GM21825 (cell line): Measurements from ENCODE around the gene NLRP6.
A peak's percentile ranks its signal among the peaks of the same experiment; 100 is the strongest.
"Not testable (repeated sequence)": the region's sequence is repeated elsewhere in the genome, so short reads cannot be mapped to it uniquely, and the experiment has no call there.

Experiments
- ATAC-seq: cut with Tn5 transposase; IDR thresholded peaks from one replicate; pipeline ENCODE4 v1.9.1; 2021; ENCODE audit warnings: mild to moderate bottlenecking, moderate library complexity; ENCODE audit not compliant: unreplicated experiment

Gene NLRP6

DNA sequence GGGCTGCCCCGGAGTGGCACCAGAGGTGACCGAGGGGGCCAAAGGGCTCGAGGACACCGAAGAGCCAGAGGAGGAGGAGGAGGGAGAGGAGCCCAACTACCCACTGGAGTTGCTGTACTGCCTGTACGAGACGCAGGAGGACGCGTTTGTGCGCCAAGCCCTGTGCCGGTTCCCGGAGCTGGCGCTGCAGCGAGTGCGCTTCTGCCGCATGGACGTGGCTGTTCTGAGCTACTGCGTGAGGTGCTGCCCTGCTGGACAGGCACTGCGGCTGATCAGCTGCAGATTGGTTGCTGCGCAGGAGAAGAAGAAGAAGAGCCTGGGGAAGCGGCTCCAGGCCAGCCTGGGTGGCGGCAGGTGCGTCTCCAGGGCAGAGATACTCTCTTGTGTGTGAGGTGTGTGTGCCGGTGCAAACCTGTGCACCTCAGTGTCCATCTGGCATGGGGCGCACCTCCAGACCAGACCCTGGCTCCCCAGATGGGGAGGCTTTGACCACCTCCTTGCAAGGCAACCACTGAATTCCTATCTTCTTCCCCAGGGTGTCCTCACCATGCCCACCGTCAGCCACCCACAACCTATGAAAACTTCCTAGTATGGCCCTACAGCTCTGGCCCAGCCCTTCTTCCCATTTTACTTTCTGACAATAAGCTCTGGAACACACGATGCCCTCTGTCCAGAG, 3.4 kb downstream of the NLRP6 start:
- ATAC-seq = no peak

DNA sequence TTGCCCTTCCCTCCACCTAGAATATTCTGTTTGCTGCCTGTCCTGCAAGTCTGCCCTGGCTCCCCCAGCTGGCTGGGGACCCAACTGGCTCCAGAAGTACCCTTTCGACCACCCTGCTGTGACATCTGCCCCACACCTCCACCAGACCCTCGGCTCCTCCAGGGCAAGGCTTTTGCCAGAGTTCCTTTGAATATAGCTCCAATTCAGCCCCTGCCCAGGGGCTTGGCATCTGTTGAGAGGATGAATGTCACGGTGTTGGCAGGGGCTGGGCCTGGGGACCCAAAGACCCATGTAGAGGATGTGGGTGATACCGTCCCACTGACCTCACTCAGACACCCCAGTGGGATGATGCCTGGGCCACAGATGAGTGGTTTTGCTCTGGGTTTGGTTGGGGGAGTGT, 4.0 kb downstream of the NLRP6 start:
- ATAC-seq = no peak

DNA sequence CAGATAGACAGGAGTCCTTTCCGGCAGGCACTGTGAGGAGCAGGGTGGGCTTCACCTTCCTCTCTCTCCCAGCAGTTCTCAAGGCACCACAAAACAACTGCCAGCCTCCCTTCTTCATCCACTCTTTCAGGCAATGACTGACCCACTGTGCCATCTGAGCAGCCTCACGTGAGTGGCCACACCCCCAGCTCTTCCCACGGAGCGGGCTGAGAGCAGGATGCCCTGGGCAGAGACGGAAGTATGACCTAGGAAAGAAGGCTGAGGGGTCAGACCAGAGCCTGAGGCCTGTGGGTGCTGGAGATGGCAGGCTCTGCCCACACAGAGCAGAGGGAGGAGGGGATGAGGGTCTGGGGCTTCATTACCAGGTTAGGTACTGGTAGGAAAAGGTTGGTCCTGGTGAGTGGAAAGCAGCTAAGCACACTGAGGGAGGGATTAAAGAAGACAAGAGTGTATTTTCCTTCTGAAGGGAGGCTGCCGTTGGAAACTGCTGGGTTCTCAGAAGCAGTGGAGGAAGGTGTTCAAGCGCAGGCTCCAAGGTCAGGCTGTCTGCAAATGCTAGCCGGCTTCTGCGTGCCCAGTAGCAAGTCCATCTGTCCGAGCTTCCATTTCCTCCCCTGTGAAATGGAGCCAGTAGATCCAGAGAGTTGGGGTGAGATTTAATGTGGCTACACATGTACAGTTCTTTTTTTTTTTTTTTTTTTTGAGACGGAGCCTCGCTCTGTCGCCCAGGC, 4.6 kb downstream of the NLRP6 start:
- no peak for ATAC-seq

DNA sequence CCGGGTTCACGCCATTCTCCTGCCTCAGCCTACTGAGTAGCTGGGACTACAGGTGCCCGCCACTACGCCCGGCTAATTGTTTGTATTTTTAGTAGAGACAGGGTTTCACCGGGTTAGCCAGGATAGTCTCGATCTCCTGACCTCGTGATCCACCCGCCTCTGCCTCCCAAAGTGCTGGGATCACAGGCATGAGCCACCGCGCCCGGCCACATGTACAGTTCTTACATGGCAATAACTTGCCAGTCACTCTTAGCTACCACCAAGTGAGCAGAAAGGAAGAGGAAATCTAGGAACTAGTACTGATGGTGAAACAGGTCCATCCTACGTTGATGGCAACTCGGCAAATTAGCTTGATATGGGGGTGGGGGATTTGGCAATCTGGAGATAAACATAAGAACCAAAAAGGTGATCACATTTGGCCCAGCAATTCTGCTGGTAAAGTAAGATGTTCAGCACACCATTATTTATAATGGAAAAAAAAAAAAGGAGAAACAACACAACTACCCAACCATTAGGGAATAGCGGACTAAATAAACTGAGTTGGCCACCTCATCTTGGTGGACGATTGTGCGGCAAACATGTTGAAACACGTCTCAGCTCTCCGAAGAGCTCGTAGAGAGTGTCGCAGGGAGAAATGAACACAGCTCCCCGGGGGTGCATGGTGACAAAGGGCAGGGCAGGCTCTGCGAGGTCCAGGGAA, 5.3 kb downstream of the NLRP6 start:
- no peak for ATAC-seq

DNA sequence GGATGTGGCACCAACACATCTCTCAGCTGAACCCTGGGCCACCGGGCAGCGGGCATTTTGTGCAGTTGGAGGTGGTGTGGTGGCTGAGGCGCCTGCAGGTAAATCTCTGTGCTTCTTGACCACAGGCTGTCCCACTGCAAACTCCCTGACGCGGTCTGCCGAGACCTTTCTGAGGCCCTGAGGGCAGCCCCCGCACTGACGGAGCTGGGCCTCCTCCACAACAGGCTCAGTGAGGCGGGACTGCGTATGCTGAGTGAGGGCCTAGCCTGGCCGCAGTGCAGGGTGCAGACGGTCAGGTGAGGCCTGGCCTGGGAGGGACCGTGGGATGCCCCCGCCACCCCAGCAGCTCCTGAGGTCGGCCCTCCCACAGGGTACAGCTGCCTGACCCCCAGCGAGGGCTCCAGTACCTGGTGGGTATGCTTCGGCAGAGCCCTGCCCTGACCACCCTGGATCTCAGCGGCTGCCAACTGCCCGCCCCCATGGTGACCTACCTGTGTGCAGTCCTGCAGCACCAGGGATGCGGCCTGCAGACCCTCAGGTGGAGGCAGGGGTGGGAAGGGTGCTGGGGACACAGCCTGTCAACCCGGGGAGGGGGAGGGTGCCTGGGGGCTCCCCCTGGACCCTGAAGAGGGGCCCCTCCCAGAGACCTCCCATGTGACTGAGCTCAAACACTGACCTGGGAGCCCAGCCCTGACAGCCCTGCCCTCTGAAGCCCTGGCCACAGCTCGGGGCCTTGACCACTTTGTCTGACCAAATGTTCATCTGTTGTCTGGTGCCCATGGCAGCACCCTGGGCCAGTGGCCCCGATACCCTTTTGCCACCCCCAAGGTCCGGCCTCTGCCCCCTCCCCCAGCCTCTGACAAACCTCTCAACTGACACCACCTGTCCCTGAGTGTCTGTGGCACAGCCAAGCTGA, 6.2 kb downstream of the NLRP6 start:
- no peak for ATAC-seq

DNA sequence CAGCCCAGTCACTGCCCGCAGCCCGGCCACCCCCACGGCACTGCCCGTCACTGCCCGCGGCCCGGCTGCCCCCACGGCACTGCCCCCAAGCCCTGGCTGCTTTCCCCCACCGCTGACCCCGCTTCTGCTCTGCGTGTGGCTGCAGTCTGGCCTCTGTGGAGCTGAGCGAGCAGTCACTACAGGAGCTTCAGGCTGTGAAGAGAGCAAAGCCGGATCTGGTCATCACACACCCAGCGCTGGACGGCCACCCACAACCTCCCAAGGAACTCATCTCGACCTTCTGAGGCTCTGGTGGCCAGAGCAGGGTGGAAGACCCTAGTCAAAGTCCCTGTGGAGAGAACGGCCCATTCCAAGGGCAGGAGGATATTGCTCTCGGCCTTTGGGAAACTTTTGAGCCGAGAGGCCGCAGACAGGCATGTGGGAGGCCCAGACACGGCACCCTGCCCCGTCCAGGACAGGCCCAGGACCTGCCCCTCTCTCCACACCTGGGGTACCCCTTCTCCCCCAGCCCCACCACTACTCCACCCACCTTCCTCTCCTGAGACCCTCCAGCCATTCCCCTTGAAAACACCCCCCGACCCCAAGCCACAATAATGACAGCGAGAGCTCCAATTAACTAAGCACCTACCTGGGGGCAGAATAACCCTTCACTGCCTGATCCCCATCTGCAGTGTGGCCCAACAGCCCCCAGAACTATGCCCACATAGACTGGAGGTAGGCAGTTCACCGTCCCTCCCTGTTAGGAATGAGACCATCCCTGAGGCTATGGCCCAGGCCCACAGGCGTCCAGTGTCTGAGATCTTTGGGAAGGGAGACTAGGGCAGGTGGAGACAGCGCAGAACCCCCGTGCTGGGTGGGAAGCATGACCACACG, 7.0 kb downstream of the NLRP6 start:
- no peak for ATAC-seq

DNA sequence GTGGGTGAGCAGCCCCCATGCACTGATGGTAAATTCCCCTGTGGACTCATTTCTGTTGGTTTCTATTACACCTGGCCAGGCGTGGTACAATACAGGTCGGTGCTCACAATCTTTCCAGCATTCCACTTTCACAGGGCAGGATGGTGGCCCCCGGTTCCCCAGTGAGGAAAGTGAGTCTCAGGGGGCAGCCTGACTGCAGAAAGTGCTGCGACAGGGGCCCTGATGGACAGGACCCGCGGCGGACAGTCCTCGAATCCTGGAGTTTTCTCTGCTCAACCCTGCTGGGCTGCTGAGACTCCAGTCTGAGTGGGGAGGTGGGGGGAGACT, 7.7 kb downstream of the NLRP6 start:
- no peak for ATAC-seq

DNA sequence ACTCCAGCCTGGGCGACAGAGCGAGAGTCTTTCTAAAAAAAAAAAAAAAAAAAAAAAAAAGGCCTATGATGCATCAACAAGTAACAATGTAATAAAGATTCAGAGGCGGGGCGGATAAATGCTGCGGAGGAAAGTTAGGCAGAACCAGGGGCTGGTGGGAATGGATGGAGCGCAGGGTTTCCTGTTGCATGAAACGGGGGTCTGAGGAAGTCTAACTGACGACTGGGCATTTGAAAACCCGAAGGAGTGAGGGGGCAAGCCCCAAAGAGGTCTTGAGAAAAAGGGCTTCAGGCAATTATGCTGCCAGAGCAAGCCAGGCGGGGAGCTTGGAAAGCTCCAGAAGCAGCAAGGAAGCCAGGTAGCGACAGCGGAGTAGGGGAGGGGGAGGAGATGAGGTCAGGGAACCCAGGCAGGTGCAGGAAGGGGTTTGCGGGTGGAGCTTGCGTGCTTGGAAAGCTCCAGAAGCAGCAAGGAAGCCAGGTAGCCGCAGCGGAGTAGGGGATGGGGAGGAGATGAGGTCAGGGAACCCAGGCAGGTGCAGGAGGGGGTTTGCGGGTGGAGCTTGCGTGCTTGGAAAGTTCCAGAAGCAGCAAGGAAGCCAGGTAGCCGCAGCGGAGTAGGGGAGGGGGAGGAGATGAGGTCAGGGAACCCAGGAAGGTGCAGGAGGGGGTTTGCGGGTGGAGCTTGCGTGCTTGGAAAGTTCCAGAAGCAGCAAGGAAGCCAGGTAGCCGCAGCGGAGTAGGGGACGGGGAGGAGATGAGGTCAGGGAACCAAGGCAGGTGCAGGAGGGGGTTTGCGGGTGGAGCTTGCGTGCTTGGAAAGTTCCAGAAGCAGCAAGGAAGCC, 9.0 kb downstream of the NLRP6 start:
- ATAC-seq = not testable (repeated sequence)

DNA sequence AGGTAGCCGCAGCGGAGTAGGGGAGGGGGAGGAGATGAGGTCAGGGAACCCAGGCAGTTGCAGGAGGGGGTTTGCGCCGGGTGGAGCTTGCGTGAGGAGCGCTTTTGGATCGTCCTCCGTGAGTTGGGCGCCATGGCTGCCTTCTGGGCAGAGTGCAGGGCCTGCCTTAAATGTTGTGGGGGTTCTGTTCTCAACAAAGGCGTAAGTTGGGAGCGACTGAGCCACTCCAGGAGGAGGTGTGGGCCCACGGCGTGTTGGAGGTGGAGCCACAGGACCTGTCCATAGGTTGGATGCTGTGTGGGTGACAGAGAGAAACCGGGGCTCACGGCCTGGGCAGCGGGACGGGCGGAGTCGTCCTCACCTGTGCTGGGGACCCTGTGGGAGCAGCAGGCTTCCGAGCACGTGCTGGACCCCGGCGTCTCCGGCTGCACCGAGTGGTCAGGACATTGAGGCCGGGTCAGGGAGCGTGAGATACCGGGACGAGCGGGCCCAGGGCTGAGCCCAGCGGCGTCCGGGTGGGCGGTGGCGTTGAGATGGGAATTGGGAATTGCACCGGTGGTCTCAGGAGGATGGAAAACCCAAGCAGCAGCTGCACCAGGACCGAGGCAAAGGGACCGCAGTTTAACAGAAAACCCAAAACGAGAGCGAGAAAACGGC, 9.7 kb downstream of the NLRP6 start:
- peak; percentile 9 for ATAC-seq

DNA sequence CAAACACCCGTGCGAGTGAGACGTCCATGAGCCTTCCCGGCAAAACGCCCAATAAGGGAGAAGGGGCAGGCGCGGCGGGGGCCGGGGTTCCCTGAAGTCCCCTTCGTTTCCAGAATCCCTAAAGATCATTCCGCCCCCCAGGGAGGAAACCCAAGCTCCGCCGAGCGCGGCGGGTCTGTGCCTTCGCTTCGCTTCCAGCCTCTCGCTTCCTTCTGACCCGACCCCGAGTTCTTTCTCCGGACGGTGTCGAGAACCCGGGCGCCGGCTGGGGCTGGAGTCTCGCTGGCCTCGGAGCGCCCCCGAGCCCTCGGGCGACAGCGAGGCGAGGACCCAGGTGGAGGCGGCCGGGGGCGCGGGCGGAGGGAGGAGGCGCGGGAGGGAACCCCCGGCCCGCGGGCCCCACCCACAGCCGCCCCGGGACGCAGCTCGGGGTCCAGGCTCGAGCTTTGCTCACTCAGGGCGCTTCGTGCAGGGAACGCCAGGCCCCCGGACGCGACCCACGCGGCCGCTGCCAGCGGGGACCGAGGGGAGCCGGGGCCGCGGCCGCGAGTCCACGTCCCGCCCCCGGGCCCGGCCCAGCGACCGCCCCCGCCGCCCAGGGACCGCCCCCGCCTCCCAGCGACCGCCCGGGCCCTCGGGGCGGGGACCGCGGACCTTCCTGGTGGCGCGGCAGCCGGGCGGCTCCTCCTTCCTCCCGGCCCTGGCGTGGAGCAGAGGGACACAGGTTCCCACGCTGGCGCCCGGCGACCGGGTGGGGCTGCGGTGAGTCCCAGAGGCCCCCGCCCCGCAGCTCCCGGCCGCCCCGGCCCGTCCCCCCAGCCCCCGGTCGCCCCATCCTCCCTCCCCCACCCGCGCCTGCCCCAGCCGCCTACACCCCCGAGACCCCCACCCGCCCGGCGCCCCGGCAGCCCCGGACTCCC, 10.5 kb downstream of the NLRP6 start, which contains the start of gene PGGHG:
Gene PGGHG (plus strand): TSS at position 649 of the 920 bp plus-strand sequence. CDS start 691 bp downstream, outside the sequence.
- ATAC-seq = peak; percentile 58

DNA sequence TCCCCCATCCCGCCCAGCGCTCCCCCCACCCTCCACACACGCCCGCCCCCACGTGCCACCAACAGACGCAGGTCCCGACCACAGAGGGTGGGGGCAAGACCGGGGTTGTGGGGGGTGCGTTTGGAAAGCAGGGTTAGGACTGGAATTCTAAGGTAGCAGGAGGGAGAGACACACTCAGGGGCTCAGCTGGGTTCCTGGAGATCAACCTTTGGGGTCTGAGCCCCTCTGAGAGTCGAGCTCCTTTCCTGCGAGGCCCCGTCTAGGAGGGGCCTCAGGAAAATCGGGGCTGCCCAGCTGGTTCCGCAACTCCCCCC, 11.1 kb downstream of the NLRP6 start:
- no peak for ATAC-seq

DNA sequence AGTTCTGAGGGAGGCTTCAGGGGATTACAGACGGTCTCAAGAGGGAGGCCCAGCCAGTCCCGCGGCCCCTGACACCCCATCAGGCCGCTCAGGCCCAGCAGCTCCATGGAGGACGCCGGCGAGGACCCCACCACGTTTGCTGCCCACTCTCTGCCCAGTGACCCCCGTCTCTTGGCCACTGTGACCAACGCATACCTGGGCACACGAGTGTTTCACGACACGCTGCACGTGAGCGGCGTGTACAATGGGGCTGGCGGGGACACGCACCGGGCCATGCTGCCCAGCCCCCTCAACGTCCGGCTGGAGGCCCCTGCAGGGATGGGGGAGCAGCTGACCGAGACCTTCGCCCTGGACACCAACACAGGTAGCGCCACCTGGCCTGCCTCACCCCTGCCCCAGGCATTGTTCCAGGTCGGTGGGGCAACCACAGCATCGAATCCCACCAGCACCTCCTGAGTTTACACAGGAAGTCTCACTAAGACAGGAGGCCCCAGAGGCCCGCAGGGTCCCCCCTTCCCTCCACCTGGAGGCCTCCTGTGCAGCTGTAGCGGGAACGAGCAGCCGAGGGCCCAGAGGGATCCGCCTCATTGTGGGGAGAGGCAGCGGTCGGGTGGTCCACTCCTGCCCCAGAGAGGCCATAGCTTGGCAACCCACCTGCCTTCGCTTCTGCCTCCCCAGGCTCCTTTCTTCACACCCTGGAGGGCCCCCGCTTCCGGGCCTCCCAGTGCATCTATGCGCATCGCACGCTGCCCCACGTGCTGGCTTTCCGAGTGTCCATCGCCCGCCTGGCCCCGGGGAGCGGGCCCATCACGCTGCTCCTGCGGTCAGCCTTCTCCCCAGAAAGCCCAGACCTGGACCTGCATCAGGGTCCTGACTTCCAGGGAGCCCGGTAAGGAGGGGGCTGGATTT, 11.8 kb downstream of the NLRP6 start:
- ATAC-seq = no peak

DNA sequence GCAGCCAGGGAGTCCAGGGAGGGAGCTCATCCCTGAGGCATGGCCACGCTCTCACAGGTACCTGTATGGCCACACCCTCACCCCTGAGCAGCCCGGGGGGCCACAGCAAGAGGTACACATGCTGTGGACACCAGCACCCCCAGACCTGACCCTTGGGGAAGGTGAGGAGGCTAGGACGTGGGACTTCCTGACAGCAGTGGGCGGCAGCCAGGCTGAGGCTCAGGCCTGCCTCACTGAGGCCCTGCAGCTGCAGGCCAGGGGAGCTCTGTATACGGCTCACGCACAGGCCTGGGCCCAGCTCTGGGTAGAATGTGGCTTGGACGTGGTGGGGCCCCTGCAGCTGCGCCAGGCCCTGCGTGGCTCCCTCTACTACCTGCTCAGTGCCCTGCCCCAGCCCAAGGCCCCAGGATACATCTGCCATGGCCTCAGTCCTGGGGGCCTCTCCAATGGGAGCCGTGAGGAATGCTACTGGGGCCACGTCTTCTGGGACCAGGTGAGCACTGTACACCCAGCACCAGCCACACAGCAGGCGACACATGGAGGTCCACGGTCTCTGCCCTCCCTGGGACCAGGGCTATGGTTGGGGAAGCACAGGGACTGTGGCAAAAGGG, 12.5 kb downstream of the NLRP6 start:
- ATAC-seq = no peak

DNA sequence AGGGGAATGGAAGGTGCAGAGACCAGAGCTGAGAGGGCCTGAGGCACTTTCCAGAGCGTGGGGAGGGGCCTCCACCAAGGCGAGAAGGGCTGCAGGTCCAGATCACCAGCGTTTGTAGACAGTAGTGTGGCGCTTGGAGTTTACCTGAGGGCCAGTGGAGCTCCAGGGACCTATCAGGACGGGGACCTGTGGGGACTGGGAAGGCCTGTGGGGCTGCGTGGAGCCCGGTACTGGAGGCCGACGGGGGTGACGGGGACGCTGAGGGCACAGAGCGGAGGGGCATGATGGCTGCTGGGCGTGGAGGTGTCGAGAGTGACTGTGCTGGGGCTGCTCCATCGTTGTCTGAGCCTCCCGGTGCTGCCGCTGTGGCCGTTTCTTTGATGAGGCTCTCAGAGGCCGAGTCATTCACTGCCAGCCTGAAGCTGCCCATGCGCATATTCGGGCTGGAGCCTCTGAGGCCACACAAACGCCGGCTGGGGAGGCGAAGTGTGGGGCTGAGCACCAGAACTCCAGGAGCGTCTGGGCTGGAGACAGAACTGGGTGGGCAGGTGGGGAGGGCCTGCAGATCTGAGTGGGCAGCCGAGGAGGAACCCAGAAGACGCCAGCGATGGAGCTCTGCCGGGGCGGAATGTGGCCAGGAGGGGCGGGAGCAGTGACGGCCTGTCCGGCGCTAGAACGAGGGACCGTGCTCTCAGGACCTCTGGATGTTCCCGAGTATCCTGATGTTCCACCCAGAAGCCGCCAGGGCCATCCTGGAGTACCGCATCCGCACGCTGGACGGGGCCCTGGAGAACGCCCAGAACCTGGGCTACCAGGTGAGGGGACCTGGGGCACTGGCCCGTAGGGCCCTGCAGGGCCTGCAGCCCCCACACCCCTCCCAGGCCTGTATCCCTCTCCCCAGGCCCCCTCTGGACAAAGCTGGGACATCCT, 13.3 kb downstream of the NLRP6 start:
- ATAC-seq = no peak
